RWPE1 (cell line): Measurements from ENCODE around the gene LURAP1L.

Source experiments
- CTCF ChIA-PET: fragments of 350-600 bp; sonication (Branson Sonifier 250); formaldehyde crosslinking; extraction: SDS; loops from one replicate; lab custom pipeline; 2021; lab: Yijun Ruan, JAX
- POLR2A ChIA-PET: fragments of 400-600 bp; formaldehyde crosslinking; extraction: SDS; loops from one replicate; lab custom pipeline; 2020; ENCODE audit warnings: antibody characterized with exemption; ENCODE audit not compliant: low non-redundant PET; lab: Yijun Ruan, JAX
- DNase-seq: peaks from one replicate; pipeline ENCODE4 v3.0.0; 2012; ENCODE audit warnings: low spot score
- H3K27ac ChIP-seq: fragments of 450-650 bp; 2 replicates; pipeline ENCODE4 v1.5.1; 2017
- CTCF ChIP-seq: fragments of 450-650 bp; conservative IDR thresholded peaks from 2 replicates; pipeline ENCODE4 v1.5.1; 2017; ENCODE audit warnings: low read depth, mild to moderate bottlenecking

The LURAP1L gene

DNA sequence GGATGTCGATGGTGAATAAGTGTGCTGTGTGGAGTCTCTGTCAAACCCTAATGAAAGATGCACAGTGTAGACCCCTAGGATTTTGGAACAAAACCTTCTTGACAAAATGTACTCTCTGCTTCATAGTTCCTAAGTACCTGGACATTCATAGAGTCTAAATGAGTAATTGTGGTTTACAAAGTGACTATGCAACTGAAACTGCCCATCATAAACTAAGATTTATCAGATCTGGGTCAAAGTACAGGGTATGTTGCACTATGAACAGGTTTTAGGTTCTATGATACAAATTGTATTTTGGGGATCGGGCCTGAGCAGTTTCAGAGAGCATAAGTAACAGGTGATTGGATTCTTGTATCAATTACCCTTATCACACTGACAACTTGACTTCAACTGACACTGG lies 79.4 kb downstream of the LURAP1L start:
- H3K27ac ChIP-seq = no peak overlapping the region
- ChIA-PET POLR2A (no interaction called here), CTCF (no interaction called here)
- no peak for TF ChIP-seq CTCF
- DNase-seq = no peak

DNA sequence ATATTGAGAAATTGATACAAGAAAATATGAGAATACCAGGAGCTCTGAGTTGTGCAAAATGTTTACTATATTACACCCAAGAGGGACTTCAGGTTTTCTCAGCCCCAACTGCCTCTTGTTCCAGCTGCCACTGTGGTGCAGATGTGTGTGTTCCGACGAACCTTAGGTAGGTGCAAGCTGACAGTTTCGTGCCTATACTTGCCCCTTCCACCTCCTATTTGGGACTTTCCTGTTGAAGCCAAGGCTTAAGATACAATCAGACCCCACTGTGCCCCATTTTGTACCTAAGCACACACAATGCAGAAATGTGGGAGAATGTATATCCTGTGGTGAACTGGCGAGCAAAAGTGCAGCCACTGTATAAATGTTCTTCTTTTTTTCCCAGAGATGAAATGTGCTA lies 80.2 kb downstream of the LURAP1L start:
- CTCF ChIA-PET = no interaction called here
- POLR2A ChIA-PET = no interaction called here
- no peak for DNase-seq
- no peak for TF ChIP-seq CTCF
- no peak overlapping the region for H3K27ac ChIP-seq

DNA sequence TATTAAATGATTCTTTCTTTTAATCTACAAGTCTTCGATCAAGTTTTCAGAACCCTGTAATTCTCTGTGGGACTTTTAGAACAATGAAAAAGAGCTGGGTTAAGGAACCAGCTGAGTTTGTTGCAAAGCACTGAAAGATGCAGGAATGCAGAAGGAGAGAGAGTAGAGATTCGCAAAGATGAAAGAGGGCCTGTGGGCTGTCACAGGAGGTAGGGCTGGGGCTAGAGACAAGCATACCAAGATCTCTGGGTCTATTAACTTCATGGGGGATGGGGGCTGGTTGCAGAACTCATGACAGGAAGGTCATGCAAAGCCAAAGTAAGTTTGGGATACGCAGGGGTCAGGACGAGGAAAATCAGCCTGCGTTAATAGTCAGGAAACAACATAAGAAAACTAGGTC lies 81.8 kb downstream of the LURAP1L start:
- CTCF ChIA-PET = no interaction called here
- DNase-seq = no peak
- H3K27ac ChIP-seq = no peak overlapping the region
- TF ChIP-seq CTCF = no peak
- POLR2A ChIA-PET = no interaction called here

GRCh38 chr9:12859704-12860251 lies 85.0 kb downstream of the LURAP1L start:
- peak; percentile 48 for DNase-seq
- TF ChIP-seq CTCF = no peak
- ChIA-PET CTCF (no interaction called here), POLR2A (no interaction called here)
- H3K27ac ChIP-seq = no peak overlapping the region

- POLR2A ChIA-PET = no interaction called here
- H3K27ac ChIP-seq = no peak overlapping the region
- CTCF ChIA-PET = no interaction called here
- no peak for TF ChIP-seq CTCF
- no peak for DNase-seq
Observed at GRCh38 chr9:12860998-12861397, 86.2 kb downstream of the LURAP1L start.

DNA sequence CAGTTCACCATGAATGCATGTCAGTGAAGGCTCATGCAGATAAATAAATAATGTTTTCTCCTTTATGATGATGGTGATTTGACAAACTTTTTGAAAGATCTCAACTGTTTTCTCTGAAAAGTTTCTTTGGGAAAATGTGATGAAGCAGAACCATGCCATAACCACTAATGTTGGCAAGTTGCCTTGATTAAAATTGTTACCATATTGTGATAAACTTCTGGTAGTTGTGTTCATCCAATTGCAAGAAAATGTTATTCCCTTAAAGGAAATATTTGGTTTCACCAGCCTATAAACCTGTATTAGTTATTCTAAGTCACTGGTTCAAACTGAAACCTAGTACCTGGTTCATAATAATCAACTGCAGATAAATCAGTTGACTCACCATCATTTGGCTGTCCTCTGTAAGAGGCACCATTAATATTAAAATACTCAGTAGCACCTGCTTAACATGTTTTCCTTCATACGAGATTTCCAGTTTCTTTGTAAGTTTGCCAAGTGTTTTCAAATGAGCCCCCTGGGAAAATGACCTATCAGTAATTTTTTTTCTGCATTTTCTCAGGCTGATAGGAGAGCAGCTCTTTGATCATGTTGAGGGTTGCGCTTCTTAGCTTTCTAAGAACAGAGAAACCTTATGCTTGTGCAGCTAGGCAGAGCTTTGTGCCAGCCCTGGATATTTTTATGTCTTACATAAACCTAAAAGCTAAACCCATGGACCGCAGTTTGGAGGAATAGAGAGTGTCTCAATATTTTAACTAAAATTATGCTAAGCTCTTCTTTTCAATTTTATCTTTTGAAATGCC lies 88.0 kb downstream of the LURAP1L start:
- H3K27ac ChIP-seq = no peak overlapping the region
- DNase-seq = no peak
- ChIA-PET POLR2A (no interaction called here), CTCF (no interaction called here)
- no peak for TF ChIP-seq CTCF
